Spleen (tissue), 7 donors: Measurements from ENCODE around the gene ESRRB.

Experiments
- POLR2A ChIP-seq, 3 donors: fragments of 450-650 bp; IDR thresholded peaks; one replicate each; pipeline ENCODE4 v1.5.1; 2017; ENCODE audit warnings: antibody characterized with exemption in 3 of 3, mild to moderate bottlenecking in 1 of 3
- POLR2AphosphoS5 ChIP-seq, 3 donors: sonication (generic); formaldehyde crosslinking; IDR thresholded peaks; one replicate each; pipeline ENCODE4 v1.5.1; 2017; ENCODE audit warnings: antibody characterized with exemption in 3 of 3
- TF ChIP-seq, protein P1 (sequence below), 11 experiments: fragments of 200-600 bp in 7 of 11; fragments of 450-650 bp in 4 of 11; sonication (generic) in 4 of 11; IDR thresholded peaks in 8 of 11; conservative IDR thresholded peaks in 3 of 11; 1 replicate in 7 of 11; 2 replicates in 4 of 11; pipeline versions ENCODE4 v1.4.0 to v1.8.0; 2016 to 2021; ENCODE audit warnings: antibody characterized with exemption in 11 of 11, inconsistent platforms in 4 of 11, mild to moderate bottlenecking in 1 of 11
- donor health status: DM: no; HTN: no; CAD: no; lungs with moderate emphysema.
- donor health status: DM: no; HTN: no; CAD: no.
- donor health status: DM: no; HTN: no; CAD: no.

- TF ChIP-seq POLR2AphosphoS5 (IDR thresholded peaks at IDR 0.05): no peak
- TF ChIP-seq, protein P1, sequence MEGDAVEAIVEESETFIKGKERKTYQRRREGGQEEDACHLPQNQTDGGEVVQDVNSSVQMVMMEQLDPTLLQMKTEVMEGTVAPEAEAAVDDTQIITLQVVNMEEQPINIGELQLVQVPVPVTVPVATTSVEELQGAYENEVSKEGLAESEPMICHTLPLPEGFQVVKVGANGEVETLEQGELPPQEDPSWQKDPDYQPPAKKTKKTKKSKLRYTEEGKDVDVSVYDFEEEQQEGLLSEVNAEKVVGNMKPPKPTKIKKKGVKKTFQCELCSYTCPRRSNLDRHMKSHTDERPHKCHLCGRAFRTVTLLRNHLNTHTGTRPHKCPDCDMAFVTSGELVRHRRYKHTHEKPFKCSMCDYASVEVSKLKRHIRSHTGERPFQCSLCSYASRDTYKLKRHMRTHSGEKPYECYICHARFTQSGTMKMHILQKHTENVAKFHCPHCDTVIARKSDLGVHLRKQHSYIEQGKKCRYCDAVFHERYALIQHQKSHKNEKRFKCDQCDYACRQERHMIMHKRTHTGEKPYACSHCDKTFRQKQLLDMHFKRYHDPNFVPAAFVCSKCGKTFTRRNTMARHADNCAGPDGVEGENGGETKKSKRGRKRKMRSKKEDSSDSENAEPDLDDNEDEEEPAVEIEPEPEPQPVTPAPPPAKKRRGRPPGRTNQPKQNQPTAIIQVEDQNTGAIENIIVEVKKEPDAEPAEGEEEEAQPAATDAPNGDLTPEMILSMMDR (IDR thresholded peaks at IDR 0.05 in 8 of 11, conservative IDR thresholded peaks at IDR 0.05 in 3 of 11): no peak
- TF ChIP-seq POLR2A (IDR thresholded peaks at IDR 0.05): no peak
Observed at GRCh38 chr14:76326918-76327689, 48.8 kb upstream of the ESRRB start.
